Endothelial cell of umbilical vein (primary cell): ENCODE measurements around the gene YWHAG. TPM values are rescaled to one million over a fixed set of nuclear protein-coding genes. Genes with fewer than 3 reads are reported as not detected.

ENCODE experiments used
- BruUV-seq: library from RNA; stranded (reverse); fragments of 400-500 nt; replicated peaks from 2 replicates; lab custom pipeline; 2021; lab: Mats Ljungman, UMichigan
- CTCF ChIA-PET: fragments of 300-600, 350-600 bp; sonication (Branson Sonifier 250); formaldehyde crosslinking; loops from one replicate; lab custom pipeline; 2021; ENCODE audit warnings: antibody characterized with exemption, inconsistent platforms; lab: Charles Lee
- POLR2A ChIA-PET: fragments of 300-600, 350-600 bp; sonication (Branson Sonifier 250); formaldehyde crosslinking; loops from one replicate; lab custom pipeline; 2021; ENCODE audit warnings: antibody characterized with exemption, inconsistent platforms; lab: Charles Lee
- DNase-seq: peaks from one replicate; pipeline ENCODE4 v3.0.0-alpha.2; 2011; ENCODE audit warnings: low read depth, low spot score
- FAIRE-seq: peaks from 2 replicates; lab custom pipeline; 2011; peaks lifted over from hg19 to GRCh38; lab: Jason Lieb, UNC
- H2AFZ ChIP-seq: 2 replicates; pipeline ENCODE4 v1.6.0; 2012; ENCODE audit warnings: low read depth, low read length, control low read depth, inconsistent platforms
- H3K27ac ChIP-seq: 2 replicates; pipeline ENCODE4 v1.5.1; 2011; ENCODE audit warnings: low read depth, mild to moderate bottlenecking, control low read depth, low read length, moderate library complexity; ENCODE audit not compliant: insufficient read depth
- H3K27me3 ChIP-seq, 2 experiments: 2 replicates each; pipeline versions ENCODE4 v1.6.0 to v1.6.1; 2011; ENCODE audit warnings: low read length in 2 of 2, mixed read lengths in 1 of 2; ENCODE audit not compliant: control insufficient read depth in 2 of 2, insufficient read depth in 2 of 2
- H3K36me3 ChIP-seq, 2 experiments: 2 replicates in 1 of 2; 3 replicates in 1 of 2; pipeline ENCODE4 v1.5.1; 2011; ENCODE audit warnings: low read length in 2 of 2, mild to moderate bottlenecking in 1 of 2, moderate library complexity in 1 of 2; ENCODE audit not compliant: control insufficient read depth in 2 of 2, insufficient read depth in 2 of 2; ENCODE audit errors: extremely low read depth in 1 of 2
- H3K4me1 ChIP-seq: 3 replicates; pipeline ENCODE4 v1.5.1; 2011; ENCODE audit warnings: mild to moderate bottlenecking, low read length; ENCODE audit not compliant: control insufficient read depth, insufficient read depth; ENCODE audit errors: extremely low read depth
- H3K4me2 ChIP-seq: 2 replicates; pipeline ENCODE4 v1.6.1; 2011; ENCODE audit warnings: low read length, control low read depth, mixed read lengths; ENCODE audit not compliant: insufficient read depth
- H3K4me3 ChIP-seq, 3 experiments: fragments of 200-600 bp in 1 of 3; sonication (generic), shearing (Covaris generic) in 1 of 3; replicated peaks in 1 of 3; 2 replicates each; pipeline ENCODE4 v1.5.1; 2011 to 2016; ENCODE audit warnings: control low read depth in 3 of 3, low read length in 3 of 3, mild to moderate bottlenecking in 2 of 3, inconsistent platforms in 1 of 3, low read depth in 1 of 3, moderate library complexity in 1 of 3; ENCODE audit not compliant: insufficient read depth in 1 of 3
- H3K79me2 ChIP-seq: 2 replicates; pipeline ENCODE4 v1.6.0; 2012; ENCODE audit warnings: low read length, inconsistent platforms; ENCODE audit not compliant: control insufficient read depth, insufficient read depth
- H3K9ac ChIP-seq: replicated peaks from 2 replicates; pipeline ENCODE3; 2011; ENCODE audit warnings: low read length, control low read depth; ENCODE audit not compliant: insufficient read depth; ENCODE audit errors: extremely low read depth
- H3K9me1 ChIP-seq: replicated peaks from 3 replicates; pipeline ENCODE4 v1.6.0; 2011; ENCODE audit warnings: mild to moderate bottlenecking, low read length; ENCODE audit not compliant: control insufficient read depth, insufficient read depth; ENCODE audit errors: extremely low read depth
- H3K9me3 ChIP-seq: replicated peaks from 2 replicates; pipeline ENCODE4 v1.5.1; 2012; ENCODE audit warnings: low read length, inconsistent platforms; ENCODE audit not compliant: control insufficient read depth, insufficient read depth
- H4K20me1 ChIP-seq: replicated peaks from 2 replicates; pipeline ENCODE3; 2011; ENCODE audit warnings: mild to moderate bottlenecking, low read length; ENCODE audit not compliant: control insufficient read depth, insufficient read depth; ENCODE audit errors: extremely low read depth
- EZH2 ChIP-seq: IDR thresholded peaks from 2 replicates; pipeline ENCODE4 v1.6.1; 2012; ENCODE audit warnings: borderline replicate concordance, low read depth, mild to moderate bottlenecking, moderate library complexity, low read length, inconsistent platforms; ENCODE audit not compliant: severe bottlenecking
- FOS ChIP-seq: IDR thresholded peaks from 2 replicates; pipeline ENCODE4 v1.6.1; 2011; ENCODE audit warnings: mild to moderate bottlenecking, low read length, moderate library complexity, borderline replicate concordance; ENCODE audit not compliant: insufficient read depth
- GATA2 ChIP-seq: IDR thresholded peaks from 2 replicates; pipeline ENCODE4 v1.7.0; 2011; ENCODE audit warnings: low read depth, mild to moderate bottlenecking, moderate library complexity, mixed read lengths, low read length; ENCODE audit not compliant: insufficient read length, insufficient read depth
- JUN ChIP-seq: IDR thresholded peaks from 2 replicates; pipeline ENCODE4 v1.6.1; 2011; ENCODE audit warnings: borderline replicate concordance, low read depth; ENCODE audit not compliant: insufficient read length, insufficient read depth
- MYC ChIP-seq: IDR thresholded peaks from one replicate; pipeline ENCODE4 v1.6.1; 2011; ENCODE audit warnings: mild to moderate bottlenecking, low read depth, low read length
- POLR2A ChIP-seq: IDR thresholded peaks from 2 replicates; pipeline ENCODE4 v1.6.1; 2012; ENCODE audit warnings: low read depth, mild to moderate bottlenecking, control low read depth, low read length
- POLR2AphosphoS5 ChIP-seq: IDR thresholded peaks from 2 replicates; pipeline ENCODE4 v1.6.1; 2012; ENCODE audit warnings: low read depth, mild to moderate bottlenecking, control low read depth, low read length, moderate library complexity; ENCODE audit not compliant: insufficient read depth
- dilution Hi-C: fragments of 300-500 bp; cut with MboI; formaldehyde crosslinking; loops from one replicate; pipeline ENCODE4 v1.15.0; 2019; ENCODE audit warnings: low sequenced_read_pairs; ENCODE audit not compliant: extremely low pct_ligation_motif_present
- intact Hi-C: fragments of 100-400 bp; cut with micrococcal nuclease; formaldehyde crosslinking; loops from one replicate; pipeline ENCODE4 v1.10.0; 2022
- polyA plus RNA-seq, 4 experiments: library from polyadenylated mRNA; depleted of rRNA in 3 of 4; stranded (reverse) in 3 of 4; unstranded in 1 of 4; fragments of >200 nt; gene quantifications; 2 replicates each; pipeline versions ENCODE4 v1.2.1 to v1.2.3, GENCODE V29; 2011 to 2012; ENCODE audit warnings: missing spikeins in 1 of 4
- total RNA-seq: library from RNA; stranded (reverse); gene quantifications from 2 replicates; pipeline ENCODE4 v1.2.3, GENCODE V29; 2021
- TF ChIP-seq, protein P1 (sequence below), 2 donors: IDR thresholded peaks; 1 replicate in 1 of 2; 2 replicates in 1 of 2; pipeline ENCODE4 v1.5.1; 2011; ENCODE audit warnings: low read length in 2 of 2, mild to moderate bottlenecking in 2 of 2, moderate library complexity in 2 of 2, control low read depth in 1 of 2, inconsistent platforms in 1 of 2, low read depth in 1 of 2; ENCODE audit not compliant: insufficient read depth in 1 of 2; ENCODE audit errors: extremely low read depth in 1 of 2

The YWHAG gene
- total and polyA plus RNA-seq, 2 donors (not counting 3 experiments of a cell fraction or from before 2014, with no cell fraction given): 55.6 to 205 TPM

DNA sequence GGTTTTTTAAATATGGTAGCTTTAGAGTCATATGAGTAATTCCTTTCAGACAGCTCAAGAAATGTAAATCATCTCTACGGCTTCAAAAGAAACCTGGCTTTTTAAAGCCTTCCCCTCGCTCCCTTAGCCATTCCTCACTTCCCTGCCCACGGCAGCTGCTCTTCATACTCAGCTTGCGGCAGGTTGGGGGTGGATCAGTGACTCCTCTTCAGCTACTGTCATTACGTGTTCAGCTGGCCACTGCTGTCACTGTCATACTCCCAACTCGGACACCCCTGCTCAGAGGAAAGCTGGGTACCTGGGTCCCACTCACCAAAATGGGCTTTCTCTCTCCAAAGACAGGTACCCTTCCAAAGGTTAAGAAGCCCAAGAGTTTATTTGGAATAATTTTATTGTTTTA lies 6.6 kb downstream of the YWHAG start:
- POLR2A ChIA-PET: no interaction called here
- no peak overlapping the region for H3K27ac ChIP-seq

DNA sequence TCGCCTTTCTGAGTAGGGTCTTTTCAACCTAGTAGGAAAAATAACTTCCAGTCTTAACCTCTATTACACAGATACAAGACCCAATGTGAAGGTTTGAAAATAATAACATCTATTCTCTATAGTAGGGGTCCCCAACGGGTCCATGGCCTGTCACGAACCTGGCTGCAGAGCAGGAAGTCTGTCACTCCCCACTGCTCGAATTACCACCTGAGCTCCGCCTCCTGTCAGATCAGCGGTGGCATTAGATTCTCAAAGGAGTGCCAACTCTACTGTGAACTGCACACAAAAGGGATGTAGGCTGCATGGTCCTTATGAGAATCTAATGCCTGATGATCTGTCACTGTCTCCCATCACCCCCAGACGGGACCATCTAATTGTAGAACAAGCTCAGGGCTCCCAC lies 7.4 kb downstream of the YWHAG start:
- H3K27ac ChIP-seq: no peak overlapping the region
- ChIA-PET POLR2A (no interaction called here), CTCF (interaction anchor here (0.6 kb wide), 1 partner anchor 19 kb away, joined by 3 read pairs; no protein-coding TSS in a partner anchor)
- no peak overlapping the region for H3K9ac ChIP-seq
- dilution Hi-C loops: no loop called here
- TF ChIP-seq FOS (no peak), MYC (no peak), POLR2AphosphoS5 (no peak), POLR2A (no peak), GATA2 (no peak), EZH2 (no peak)
- TF ChIP-seq, protein P1, sequence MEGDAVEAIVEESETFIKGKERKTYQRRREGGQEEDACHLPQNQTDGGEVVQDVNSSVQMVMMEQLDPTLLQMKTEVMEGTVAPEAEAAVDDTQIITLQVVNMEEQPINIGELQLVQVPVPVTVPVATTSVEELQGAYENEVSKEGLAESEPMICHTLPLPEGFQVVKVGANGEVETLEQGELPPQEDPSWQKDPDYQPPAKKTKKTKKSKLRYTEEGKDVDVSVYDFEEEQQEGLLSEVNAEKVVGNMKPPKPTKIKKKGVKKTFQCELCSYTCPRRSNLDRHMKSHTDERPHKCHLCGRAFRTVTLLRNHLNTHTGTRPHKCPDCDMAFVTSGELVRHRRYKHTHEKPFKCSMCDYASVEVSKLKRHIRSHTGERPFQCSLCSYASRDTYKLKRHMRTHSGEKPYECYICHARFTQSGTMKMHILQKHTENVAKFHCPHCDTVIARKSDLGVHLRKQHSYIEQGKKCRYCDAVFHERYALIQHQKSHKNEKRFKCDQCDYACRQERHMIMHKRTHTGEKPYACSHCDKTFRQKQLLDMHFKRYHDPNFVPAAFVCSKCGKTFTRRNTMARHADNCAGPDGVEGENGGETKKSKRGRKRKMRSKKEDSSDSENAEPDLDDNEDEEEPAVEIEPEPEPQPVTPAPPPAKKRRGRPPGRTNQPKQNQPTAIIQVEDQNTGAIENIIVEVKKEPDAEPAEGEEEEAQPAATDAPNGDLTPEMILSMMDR (IDR thresholded peaks at IDR 0.05; ENCODE audit: extremely low read depth in 1 of 2, insufficient read depth in 1 of 2, low read depth in 1 of 2, low read length in 2 of 2): no peak
- FAIRE-seq (no peak), DNase-seq (no peak)
- peaks cover 100% of the 10 kb centered on the region for H3K79me2 ChIP-seq
- H3K9me1 ChIP-seq: no peaks in the 10 kb centered on the region
- no peak overlapping the region for H3K4me3 ChIP-seq
- H3K27me3 ChIP-seq: no peaks in the 10 kb centered on the region
- H3K9me3 ChIP-seq: no peaks in the 10 kb centered on the region
- no peak overlapping the region for H3K4me2 ChIP-seq
- no TSS peak for BruUV-seq
- H3K4me1 ChIP-seq: peaks cover 36% of the 10 kb centered on the region
- peaks cover 30% of the 10 kb centered on the region for H4K20me1 ChIP-seq
- no peak overlapping the region for H2AFZ ChIP-seq
- peaks cover 5 to 11% of the 10 kb centered on the region in 2 experiments for H3K36me3 ChIP-seq
- intact Hi-C loops: no loop called here

More for the DNA sequence above, 6.6 kb downstream of the YWHAG start:
- Histone ChIP-seq H3K79me2 (peaks cover 100% of the 10 kb centered on the region), H3K9ac (no peak overlapping the region), H3K9me1 (no peaks in the 10 kb centered on the region), H4K20me1 (peaks cover 36% of the 10 kb centered on the region), H3K4me1 (peaks cover 35% of the 10 kb centered on the region), H3K9me3 (no peaks in the 10 kb centered on the region), H2AFZ (no peak overlapping the region), H3K27me3 (no peaks in the 10 kb centered on the region), H3K36me3 (peaks cover 5 to 11% of the 10 kb centered on the region in 2 experiments), H3K4me2 (no peak overlapping the region), H3K4me3 (no peak overlapping the region)
- CTCF ChIA-PET: interaction anchor here (0.6 kb wide), 1 partner anchor 18 kb away, joined by 3 read pairs; no protein-coding TSS in a partner anchor
- dilution Hi-C loops: no loop called here
- TF ChIP-seq JUN: no peak
- no peak for TF ChIP-seq POLR2A
- no peak for TF ChIP-seq FOS
- TF ChIP-seq GATA2: no peak
- no peak for TF ChIP-seq MYC
- TF ChIP-seq, protein P1 (IDR thresholded peaks at IDR 0.05; ENCODE audit: extremely low read depth in 1 of 2, insufficient read depth in 1 of 2, low read depth in 1 of 2, low read length in 2 of 2): no peak
- TF ChIP-seq EZH2: no peak
- BruUV-seq: no TSS peak
- no peak for FAIRE-seq
- no peak for DNase-seq
- intact Hi-C loops: no loop called here
